GM12872 (cell line): ENCODE results near the gene TCF7.

Experiments
- CTCF ChIP-seq: IDR thresholded peaks from 3 replicates; pipeline ENCODE4 v1.5.1; 2011; ENCODE audit warnings: low read depth, mild to moderate bottlenecking, low read length, moderate library complexity; ENCODE audit not compliant: insufficient read depth

Gene TCF7

GRCh38 chr5:134116286-134116685 lies 1.8 kb downstream of the TCF7 start:
- TF ChIP-seq CTCF: no peak

GRCh38 chr5:134116789-134117761 lies 2.6 kb downstream of the TCF7 start:
- no peak for TF ChIP-seq CTCF

GRCh38 chr5:134118212-134118835 lies 3.8 kb downstream of the TCF7 start:
- no peak for TF ChIP-seq CTCF

- no peak for TF ChIP-seq CTCF
Measured at GRCh38 chr5:134119720-134120119, 5.2 kb downstream of the TCF7 start.

GRCh38 chr5:134120386-134121138 lies 6.1 kb downstream of the TCF7 start:
- no peak for TF ChIP-seq CTCF

GRCh38 chr5:134122530-134122929 lies 8.0 kb downstream of the TCF7 start:
- TF ChIP-seq CTCF: no peak

GRCh38 chr5:134123360-134123759 lies 8.9 kb downstream of the TCF7 start:
- TF ChIP-seq CTCF: no peak
